ENCODE results near the gene KLHL29.

KLHL29 gene

GRCh38 chr2:23625726-23626125 is 240.7 kb downstream of the KLHL29 start:
- H3K4me1 ChIP-seq (ENCODE audit: control insufficient read depth in 1 of 2, insufficient read depth in 2 of 2, low read length in 2 of 2) = peaks cover 0 to 23% of the 10 kb centered on the region in 2 donors
- H3K27me3 ChIP-seq (ENCODE audit: low read depth, low read length) = no peaks in the 10 kb centered on the region
- no peak overlapping the region for H3K4me3 ChIP-seq (ENCODE audit: low read depth in 1 of 2, low read length in 2 of 2)
- H3K9me3 ChIP-seq (ENCODE audit: control insufficient read depth in 1 of 2, low read length in 2 of 2) = no peaks in the 10 kb centered on the region
- H3K27ac ChIP-seq (ENCODE audit: low read length) = no peak overlapping the region
- H3K36me3 ChIP-seq (ENCODE audit: control insufficient read depth in 1 of 2, insufficient read depth in 2 of 2, low read length in 2 of 2) = no peaks in the 10 kb centered on the region

DNA sequence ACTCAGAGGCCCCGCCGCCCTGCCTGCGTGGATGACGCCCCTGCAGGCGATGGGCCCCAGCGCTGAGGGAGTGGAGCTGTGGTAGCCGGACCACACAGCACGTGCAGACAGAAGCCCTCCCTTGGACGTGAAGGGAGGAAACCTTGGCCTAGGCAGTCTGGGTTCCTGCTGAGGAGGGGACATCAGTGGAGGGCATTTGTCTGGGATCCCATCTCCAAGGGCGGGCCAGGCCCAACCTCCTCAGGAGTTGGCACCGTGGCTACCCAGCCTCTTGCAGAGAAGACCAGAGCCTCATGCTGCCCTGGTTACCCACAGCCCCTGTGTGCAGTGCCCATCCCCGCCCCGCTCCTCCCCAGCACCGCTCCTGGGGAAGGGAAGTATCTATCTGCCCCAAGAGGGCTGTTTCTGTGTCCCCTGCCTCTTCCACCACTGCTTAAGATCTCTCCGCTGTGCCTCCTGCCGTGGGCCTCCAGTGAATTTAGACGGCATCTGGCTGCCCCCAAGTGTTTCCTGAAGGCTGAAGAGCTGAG is 241.8 kb downstream of the KLHL29 start:
- no peaks in the 10 kb centered on the region for H3K27me3 ChIP-seq (ENCODE audit: low read depth, low read length)
- H3K36me3 ChIP-seq (ENCODE audit: control insufficient read depth in 1 of 2, insufficient read depth in 2 of 2, low read length in 2 of 2) = no peaks in the 10 kb centered on the region
- H3K4me1 ChIP-seq (ENCODE audit: control insufficient read depth in 1 of 2, insufficient read depth in 2 of 2, low read length in 2 of 2) = peaks cover 0 to 12% of the 10 kb centered on the region in 2 donors
- H3K4me3 ChIP-seq (ENCODE audit: low read depth in 1 of 2, low read length in 2 of 2) = no peak overlapping the region
- H3K27ac ChIP-seq (ENCODE audit: low read length) = no peak overlapping the region
- H3K9me3 ChIP-seq (ENCODE audit: control insufficient read depth in 1 of 2, low read length in 2 of 2) = no peaks in the 10 kb centered on the region

GRCh38 chr2:23627236-23628009 is 242.4 kb downstream of the KLHL29 start:
- Histone ChIP-seq H3K9me3 (ENCODE audit: control insufficient read depth in 1 of 2, low read length in 2 of 2) (no peaks in the 10 kb centered on the region), H3K27me3 (ENCODE audit: low read depth, low read length) (no peaks in the 10 kb centered on the region), H3K4me3 (ENCODE audit: low read depth in 1 of 2, low read length in 2 of 2) (no peak overlapping the region), H3K27ac (ENCODE audit: low read length) (no peak overlapping the region), H3K4me1 (ENCODE audit: control insufficient read depth in 1 of 2, insufficient read depth in 2 of 2, low read length in 2 of 2) (peaks cover 0 to 6% of the 10 kb centered on the region in 2 donors), H3K36me3 (ENCODE audit: control insufficient read depth in 1 of 2, insufficient read depth in 2 of 2, low read length in 2 of 2) (no peaks in the 10 kb centered on the region)

- Histone ChIP-seq H3K4me3 (ENCODE audit: low read depth in 1 of 2, low read length in 2 of 2) (no peak overlapping the region), H3K27me3 (ENCODE audit: low read depth, low read length) (no peaks in the 10 kb centered on the region), H3K27ac (ENCODE audit: low read length) (no peak overlapping the region), H3K9me3 (ENCODE audit: control insufficient read depth in 1 of 2, low read length in 2 of 2) (no peaks in the 10 kb centered on the region), H3K36me3 (ENCODE audit: control insufficient read depth in 1 of 2, insufficient read depth in 2 of 2, low read length in 2 of 2) (no peaks in the 10 kb centered on the region), H3K4me1 (ENCODE audit: control insufficient read depth in 1 of 2, insufficient read depth in 2 of 2, low read length in 2 of 2) (peaks cover 0 to 2% of the 10 kb centered on the region in 2 donors)
These were observed 244.2 kb downstream of the KLHL29 start for GRCh38 chr2:23628926-23629771.

DNA sequence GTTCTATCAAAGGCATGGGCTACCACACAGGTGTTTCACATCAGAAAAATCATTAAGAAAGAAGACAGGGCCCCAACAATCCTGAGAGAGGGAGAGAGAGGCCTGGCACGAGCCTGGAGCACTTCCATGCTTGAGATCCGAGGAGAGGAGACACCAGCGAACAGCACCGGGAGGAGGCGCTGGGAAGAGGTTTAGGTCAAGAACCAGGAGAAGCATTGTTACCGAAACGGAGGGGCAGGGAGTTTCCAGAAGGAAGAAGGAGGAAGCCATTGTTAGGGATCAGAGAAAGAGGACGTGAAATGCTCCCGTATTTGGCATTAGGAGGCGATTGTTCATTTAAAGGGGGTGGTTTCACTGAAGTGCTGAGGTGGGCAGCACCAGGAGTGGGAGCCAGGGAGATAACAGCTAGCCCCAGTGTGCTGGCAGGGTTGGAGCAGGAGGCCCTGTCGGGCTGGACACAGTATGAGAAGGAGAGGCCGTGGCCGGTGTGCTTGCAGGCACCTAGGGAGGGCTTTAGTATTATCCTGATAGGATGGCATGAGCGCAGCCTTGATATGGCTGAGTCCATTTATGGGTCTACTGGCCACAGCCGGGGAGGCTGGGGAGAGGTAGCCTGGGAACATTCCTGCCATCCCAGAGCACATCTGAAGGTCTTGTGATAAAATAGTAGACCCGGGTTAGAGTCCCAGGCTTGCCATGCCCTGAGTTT is 244.9 kb downstream of the KLHL29 start:
- no peaks in the 10 kb centered on the region for H3K4me1 ChIP-seq (ENCODE audit: control insufficient read depth in 1 of 2, insufficient read depth in 2 of 2, low read length in 2 of 2)
- no peak overlapping the region for H3K27ac ChIP-seq (ENCODE audit: low read length)

DNA sequence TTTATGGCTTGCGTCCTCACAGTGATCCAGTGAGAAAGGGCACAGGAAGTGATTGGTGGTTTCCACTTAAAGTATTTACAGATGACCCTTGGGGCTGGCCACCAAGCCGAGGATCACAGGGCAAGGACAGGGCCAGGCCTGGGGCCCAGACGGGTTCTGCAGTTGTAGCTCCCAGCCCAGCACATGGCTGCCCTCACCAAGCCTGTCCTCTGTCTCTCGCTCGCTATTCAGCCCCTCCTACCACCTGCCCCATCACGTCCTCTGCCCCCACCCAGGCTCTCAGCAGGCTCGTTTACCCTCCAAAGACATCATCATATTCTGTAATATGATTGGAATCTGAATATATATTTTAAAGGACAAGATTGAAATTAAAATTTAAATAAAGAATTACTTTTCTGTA is 246.0 kb downstream of the KLHL29 start:
- H3K4me3 ChIP-seq (ENCODE audit: low read depth in 1 of 2, low read length in 2 of 2) = no peak overlapping the region
- no peaks in the 10 kb centered on the region for H3K9me3 ChIP-seq (ENCODE audit: control insufficient read depth in 1 of 2, low read length in 2 of 2)
- no peak overlapping the region for H3K27ac ChIP-seq (ENCODE audit: low read length)
- H3K36me3 ChIP-seq (ENCODE audit: control insufficient read depth in 1 of 2, insufficient read depth in 2 of 2, low read length in 2 of 2) = no peaks in the 10 kb centered on the region
- no peaks in the 10 kb centered on the region for H3K27me3 ChIP-seq (ENCODE audit: low read depth, low read length)
- peaks cover 0 to under 1% of the 10 kb centered on the region in 2 donors for H3K4me1 ChIP-seq (ENCODE audit: control insufficient read depth in 1 of 2, insufficient read depth in 2 of 2, low read length in 2 of 2)

More for the DNA sequence above, 244.9 kb downstream of the KLHL29 start:
- Histone ChIP-seq H3K36me3 (ENCODE audit: control insufficient read depth in 1 of 2, insufficient read depth in 2 of 2, low read length in 2 of 2) (no peaks in the 10 kb centered on the region), H3K9me3 (ENCODE audit: control insufficient read depth in 1 of 2, low read length in 2 of 2) (no peaks in the 10 kb centered on the region), H3K4me3 (ENCODE audit: low read depth in 1 of 2, low read length in 2 of 2) (no peak overlapping the region), H3K27me3 (ENCODE audit: low read depth, low read length) (no peaks in the 10 kb centered on the region)

GRCh38 chr2:23631389-23631788 is 246.4 kb downstream of the KLHL29 start:
- Histone ChIP-seq H3K36me3 (ENCODE audit: control insufficient read depth in 1 of 2, insufficient read depth in 2 of 2, low read length in 2 of 2) (no peaks in the 10 kb centered on the region), H3K27ac (ENCODE audit: low read length) (no peak overlapping the region), H3K9me3 (ENCODE audit: control insufficient read depth in 1 of 2, low read length in 2 of 2) (no peaks in the 10 kb centered on the region), H3K4me3 (ENCODE audit: low read depth in 1 of 2, low read length in 2 of 2) (no peak overlapping the region), H3K27me3 (ENCODE audit: low read depth, low read length) (no peaks in the 10 kb centered on the region), H3K4me1 (ENCODE audit: control insufficient read depth in 1 of 2, insufficient read depth in 2 of 2, low read length in 2 of 2) (peaks cover 0 to 5% of the 10 kb centered on the region in 2 donors)

GRCh38 chr2:23632386-23632785 is 247.4 kb downstream of the KLHL29 start:
- peaks cover 0 to 15% of the 10 kb centered on the region in 2 donors for H3K4me1 ChIP-seq (ENCODE audit: control insufficient read depth in 1 of 2, insufficient read depth in 2 of 2, low read length in 2 of 2)
- H3K4me3 ChIP-seq (ENCODE audit: low read depth in 1 of 2, low read length in 2 of 2) = no peak overlapping the region
- H3K9me3 ChIP-seq (ENCODE audit: control insufficient read depth in 1 of 2, low read length in 2 of 2) = no peaks in the 10 kb centered on the region
- H3K27ac ChIP-seq (ENCODE audit: low read length) = no peak overlapping the region
- H3K27me3 ChIP-seq (ENCODE audit: low read depth, low read length) = no peaks in the 10 kb centered on the region
- no peaks in the 10 kb centered on the region for H3K36me3 ChIP-seq (ENCODE audit: control insufficient read depth in 1 of 2, insufficient read depth in 2 of 2, low read length in 2 of 2)

- Histone ChIP-seq H3K36me3 (ENCODE audit: control insufficient read depth in 1 of 2, insufficient read depth in 2 of 2, low read length in 2 of 2) (no peaks in the 10 kb centered on the region), H3K4me1 (ENCODE audit: control insufficient read depth in 1 of 2, insufficient read depth in 2 of 2, low read length in 2 of 2) (peaks cover 0 to 18% of the 10 kb centered on the region in 2 donors), H3K4me3 (ENCODE audit: low read depth in 1 of 2, low read length in 2 of 2) (no peak overlapping the region), H3K9me3 (ENCODE audit: control insufficient read depth in 1 of 2, low read length in 2 of 2) (no peaks in the 10 kb centered on the region), H3K27ac (ENCODE audit: low read length) (no peak overlapping the region), H3K27me3 (ENCODE audit: low read depth, low read length) (no peaks in the 10 kb centered on the region)
These were observed 247.9 kb downstream of the KLHL29 start for GRCh38 chr2:23632831-23633395.

DNA sequence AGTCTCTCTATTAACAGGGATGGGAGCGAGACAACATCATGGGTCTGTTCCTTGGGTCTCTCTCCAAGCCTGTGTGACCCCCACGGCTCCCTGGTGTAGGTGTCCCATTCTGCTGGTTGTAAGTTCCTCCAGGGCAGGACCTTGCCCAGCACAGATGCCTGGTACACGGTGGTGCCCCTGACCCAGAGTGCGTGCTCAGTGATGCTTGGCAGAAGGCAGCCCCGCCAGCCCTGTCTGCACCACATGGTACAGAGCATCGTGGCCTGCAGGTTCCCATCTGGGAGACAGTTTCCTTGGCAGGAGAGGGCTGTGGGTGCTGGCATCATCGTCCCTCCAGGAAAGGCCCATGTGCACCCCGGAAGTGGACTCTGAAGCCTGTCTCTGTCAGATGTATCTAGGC is 249.0 kb downstream of the KLHL29 start:
- Histone ChIP-seq H3K27me3 (ENCODE audit: low read depth, low read length) (no peaks in the 10 kb centered on the region), H3K9me3 (ENCODE audit: control insufficient read depth in 1 of 2, low read length in 2 of 2) (no peaks in the 10 kb centered on the region), H3K36me3 (ENCODE audit: control insufficient read depth in 1 of 2, insufficient read depth in 2 of 2, low read length in 2 of 2) (no peaks in the 10 kb centered on the region), H3K4me3 (ENCODE audit: low read depth in 1 of 2, low read length in 2 of 2) (no peak overlapping the region), H3K27ac (ENCODE audit: low read length) (no peak overlapping the region), H3K4me1 (ENCODE audit: control insufficient read depth in 1 of 2, insufficient read depth in 2 of 2, low read length in 2 of 2) (peaks cover 0 to 18% of the 10 kb centered on the region in 2 donors)
